Measurements from ENCODE around the gene ZNF3.

- no peak for TF ChIP-seq CTCF (IDR thresholded peaks at IDR 0.05)
- no peak for TF ChIP-seq EZH2phosphoT487 (IDR thresholded peaks at IDR 0.05)
- no peak for TF ChIP-seq EZH2 (IDR thresholded peaks at IDR 0.05)
Measured at GRCh38 chr7:100093054-100093453, 11.5 kb upstream of the ZNF3 start.
